Parietal lobe (tissue), 1 donor: ENCODE data around the gene SPN. TPM values are rescaled to one million over a fixed set of nuclear protein-coding genes. Genes with fewer than 3 reads are reported as not detected.

ENCODE experiments used
- total RNA-seq: library from RNA; depleted of rRNA; stranded (reverse); fragments of >200 nt; gene quantifications from one replicate; pipeline ENCODE4 v1.2.3, GENCODE V29; 2014

Gene SPN, protein sequence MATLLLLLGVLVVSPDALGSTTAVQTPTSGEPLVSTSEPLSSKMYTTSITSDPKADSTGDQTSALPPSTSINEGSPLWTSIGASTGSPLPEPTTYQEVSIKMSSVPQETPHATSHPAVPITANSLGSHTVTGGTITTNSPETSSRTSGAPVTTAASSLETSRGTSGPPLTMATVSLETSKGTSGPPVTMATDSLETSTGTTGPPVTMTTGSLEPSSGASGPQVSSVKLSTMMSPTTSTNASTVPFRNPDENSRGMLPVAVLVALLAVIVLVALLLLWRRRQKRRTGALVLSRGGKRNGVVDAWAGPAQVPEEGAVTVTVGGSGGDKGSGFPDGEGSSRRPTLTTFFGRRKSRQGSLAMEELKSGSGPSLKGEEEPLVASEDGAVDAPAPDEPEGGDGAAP
- under 0.01 TPM for total RNA-seq

DNA sequence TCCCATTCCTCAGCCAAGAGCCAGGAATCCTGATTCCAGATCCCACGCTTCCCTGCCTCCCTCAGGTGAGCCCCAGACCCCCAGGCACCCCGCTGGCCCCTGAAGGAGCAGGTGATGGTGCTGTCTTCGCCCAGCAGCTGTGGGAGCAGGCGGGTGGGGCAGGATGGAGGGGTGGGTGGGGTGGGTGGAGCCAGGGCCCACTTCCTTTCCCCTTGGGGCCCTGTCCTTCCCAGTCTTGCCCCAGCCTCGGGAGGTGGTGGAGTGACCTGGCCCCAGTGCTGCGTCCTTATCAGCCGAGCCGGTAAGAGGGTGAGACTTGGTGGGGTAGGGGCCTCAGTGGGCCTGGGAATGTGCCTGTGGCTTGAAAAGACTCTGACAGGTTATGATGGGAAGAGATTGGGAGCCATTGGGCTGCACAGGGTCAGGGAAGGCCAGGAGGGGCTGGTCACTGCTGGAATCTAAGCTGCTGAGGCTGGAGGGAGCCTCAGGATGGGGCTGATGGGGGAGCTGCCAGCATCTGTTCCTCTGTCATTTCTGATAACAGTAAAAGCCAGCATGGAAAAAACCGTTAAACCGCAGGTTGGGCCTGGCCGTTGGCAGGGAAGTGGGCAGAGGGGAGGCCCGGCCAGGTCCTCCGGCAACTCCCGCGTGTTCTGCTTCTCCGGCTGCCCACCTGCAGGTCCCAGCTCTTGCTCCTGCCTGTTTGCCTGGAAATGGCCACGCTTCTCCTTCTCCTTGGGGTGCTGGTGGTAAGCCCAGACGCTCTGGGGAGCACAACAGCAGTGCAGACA is at the start of gene SPN:
TSS of gene SPN (plus strand) at position 232 of the 791 bp plus-strand sequence. CDS start at position 714, 482 bp downstream.

DNA sequence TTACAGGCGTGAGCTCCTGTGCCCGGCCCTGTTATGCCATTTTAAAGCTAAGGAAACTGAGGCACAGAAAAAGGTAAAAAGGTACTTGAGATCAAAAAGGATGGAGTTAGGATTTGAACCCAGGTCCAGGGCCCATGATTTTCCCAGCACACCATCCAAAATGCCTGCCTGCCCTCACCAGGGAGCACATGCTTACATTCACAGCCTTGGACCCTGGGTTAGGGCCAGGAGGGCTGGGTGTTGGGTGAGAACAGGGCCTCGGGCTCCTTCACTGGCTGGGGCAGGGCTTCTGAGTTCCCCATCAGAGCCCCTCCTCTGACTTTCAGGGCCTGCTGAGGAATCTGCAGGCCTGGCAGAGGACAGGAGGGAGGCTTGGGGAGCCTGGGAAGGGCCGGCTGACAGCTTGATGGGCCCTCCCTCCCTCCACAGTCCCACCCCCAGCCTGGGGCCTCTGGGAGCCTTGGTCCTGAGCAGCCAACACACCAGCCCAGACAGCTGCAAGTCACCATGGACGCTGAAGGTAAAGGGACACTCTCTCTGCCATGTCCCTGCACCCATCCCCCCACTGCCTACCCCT is 15.7 kb downstream of the SPN start, which contains the start of gene QPRT:
TSS of gene QPRT (plus strand) at position 490 of the 577 bp plus-strand sequence. CDS start at position 508, 18 bp downstream.

Other genes starting within 250 kb of the SPN start
- 43.2 TPM for gene BOLA2, start 208.9 kb upstream of the SPN start, total RNA-seq
- gene SLX1B, start 208.7 kb upstream of the SPN start, total RNA-seq: 6.3 TPM
- 3.8 TPM for gene SULT1A4, start 203.3 kb upstream of the SPN start, total RNA-seq
- gene NPIPB12, start 156.8 kb upstream of the SPN start, total RNA-seq: 90.1 TPM
- 2.8 TPM for gene QPRT, start 15.9 kb downstream of the SPN start, total RNA-seq
- gene C16orf54, start 82.7 kb downstream of the SPN start, total RNA-seq: 0.31 TPM
- not detected for gene ZG16, start 115.0 kb downstream of the SPN start, total RNA-seq
- gene KIF22, start 127.5 kb downstream of the SPN start, total RNA-seq: 52.9 TPM
- 292 TPM for gene MAZ, start 143.3 kb downstream of the SPN start, total RNA-seq
- 36.0 TPM for gene PRRT2, start 148.9 kb downstream of the SPN start, total RNA-seq
- gene PAGR1, start 152.9 kb downstream of the SPN start, total RNA-seq: 18.8 TPM
- gene MVP, start 157.2 kb downstream of the SPN start, total RNA-seq: 5.6 TPM
- gene CDIPT, start 200.0 kb downstream of the SPN start, total RNA-seq: 48.8 TPM
- 52.0 TPM for gene SEZ6L2, start 236.3 kb downstream of the SPN start, total RNA-seq
- gene ASPHD1, start 237.2 kb downstream of the SPN start, total RNA-seq: 13.1 TPM